IPS-20b (cell line): ENCODE data around the gene BICD1.

Experiments
- H3K27ac ChIP-seq: one replicate; pipeline ENCODE4 v1.5.1; 2013; ENCODE audit warnings: low read length
- H3K27me3 ChIP-seq: 2 replicates; pipeline ENCODE4 v1.6.1; 2013; ENCODE audit warnings: mild to moderate bottlenecking, low read length, inconsistent platforms; ENCODE audit not compliant: insufficient read depth
- H3K36me3 ChIP-seq: 2 replicates; pipeline ENCODE4 v1.6.1; 2013; ENCODE audit warnings: low read depth, mild to moderate bottlenecking, inconsistent platforms, low read length, moderate library complexity; ENCODE audit not compliant: insufficient read depth
- H3K4me1 ChIP-seq: 2 replicates; pipeline ENCODE4 v1.6.1; 2013; ENCODE audit warnings: mild to moderate bottlenecking, control low read depth, inconsistent platforms, low read length, moderate library complexity; ENCODE audit not compliant: insufficient read depth
- H3K4me3 ChIP-seq: 2 replicates; pipeline ENCODE4 v1.5.1; 2013; ENCODE audit warnings: mild to moderate bottlenecking, low read length, inconsistent platforms
- H3K9ac ChIP-seq: 2 replicates; pipeline ENCODE4 v1.6.1; 2013; ENCODE audit warnings: low read depth, mild to moderate bottlenecking, inconsistent platforms, low read length, moderate library complexity
- H3K9me3 ChIP-seq: 2 replicates; pipeline ENCODE4 v1.6.1; 2013; ENCODE audit warnings: mild to moderate bottlenecking, low read depth, low read length, inconsistent platforms; ENCODE audit not compliant: insufficient read depth

BICD1 gene

GRCh38 chr12:32292151-32292550 lies 185.5 kb downstream of the BICD1 start:
- Histone ChIP-seq H3K27ac (no peak overlapping the region), H3K4me3 (no peak overlapping the region), H3K27me3 (no peaks in the 10 kb centered on the region), H3K9ac (no peak overlapping the region), H3K4me1 (peaks cover 12% of the 10 kb centered on the region; the same call in 1 of the 2 replicates), H3K9me3 (no peaks in the 10 kb centered on the region), H3K36me3 (peaks cover 14% of the 10 kb centered on the region)

DNA sequence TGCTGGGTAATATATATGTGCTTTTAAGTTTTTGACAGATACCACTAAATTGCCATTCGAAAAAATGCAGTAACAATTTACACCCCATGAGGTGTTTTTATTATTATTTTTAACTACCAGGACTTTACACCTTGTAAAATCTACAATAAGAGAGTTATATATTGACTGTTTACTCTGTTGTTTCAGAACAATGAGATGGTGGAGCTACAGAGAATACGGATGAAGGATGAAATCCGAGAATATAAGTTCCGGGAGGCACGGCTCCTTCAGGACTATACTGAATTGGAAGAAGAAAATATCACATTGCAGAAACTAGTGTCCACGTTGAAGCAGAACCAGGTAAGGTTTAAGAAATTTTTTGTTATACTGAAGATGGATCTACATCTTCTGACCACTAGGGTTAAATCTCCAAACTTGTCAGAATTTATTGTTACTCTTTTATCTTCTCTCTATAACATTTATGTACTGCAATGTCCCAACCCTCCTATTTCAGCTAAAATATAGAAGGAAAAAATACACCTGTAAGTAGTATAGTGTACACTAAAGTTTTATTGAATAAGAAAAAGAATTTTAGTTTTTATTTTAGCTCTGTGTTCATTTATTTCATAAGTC lies 187.3 kb downstream of the BICD1 start:
- Histone ChIP-seq H3K27ac (no peak overlapping the region), H3K9me3 (no peaks in the 10 kb centered on the region), H3K36me3 (peaks cover 14% of the 10 kb centered on the region), H3K27me3 (no peaks in the 10 kb centered on the region), H3K9ac (no peak overlapping the region), H3K4me1 (peaks cover 12% of the 10 kb centered on the region; the same call in 1 of the 2 replicates), H3K4me3 (no peak overlapping the region)

GRCh38 chr12:32296567-32296966 lies 189.9 kb downstream of the BICD1 start:
- H3K4me1 ChIP-seq: no peaks in the 10 kb centered on the region
- no peak overlapping the region for H3K9ac ChIP-seq
- no peak overlapping the region for H3K27ac ChIP-seq
- no peaks in the 10 kb centered on the region for H3K9me3 ChIP-seq
- no peaks in the 10 kb centered on the region for H3K27me3 ChIP-seq
- no peak overlapping the region for H3K4me3 ChIP-seq
- H3K36me3 ChIP-seq: peaks cover 14% of the 10 kb centered on the region

GRCh38 chr12:32298917-32299316 lies 192.3 kb downstream of the BICD1 start:
- Histone ChIP-seq H3K9me3 (no peaks in the 10 kb centered on the region), H3K9ac (no peak overlapping the region), H3K27ac (no peak overlapping the region), H3K4me1 (no peaks in the 10 kb centered on the region), H3K27me3 (no peaks in the 10 kb centered on the region), H3K4me3 (no peak overlapping the region), H3K36me3 (peaks cover 11% of the 10 kb centered on the region)

GRCh38 chr12:32301216-32301615 lies 194.6 kb downstream of the BICD1 start:
- Histone ChIP-seq H3K36me3 (peaks cover 10% of the 10 kb centered on the region), H3K4me3 (no peak overlapping the region), H3K4me1 (no peaks in the 10 kb centered on the region), H3K9ac (no peak overlapping the region), H3K9me3 (no peaks in the 10 kb centered on the region), H3K27me3 (no peaks in the 10 kb centered on the region), H3K27ac (no peak overlapping the region)

- H3K27ac ChIP-seq: no peak overlapping the region
- no peaks in the 10 kb centered on the region for H3K4me1 ChIP-seq
Measured at GRCh38 chr12:32302218-32303173, 195.8 kb downstream of the BICD1 start.

DNA sequence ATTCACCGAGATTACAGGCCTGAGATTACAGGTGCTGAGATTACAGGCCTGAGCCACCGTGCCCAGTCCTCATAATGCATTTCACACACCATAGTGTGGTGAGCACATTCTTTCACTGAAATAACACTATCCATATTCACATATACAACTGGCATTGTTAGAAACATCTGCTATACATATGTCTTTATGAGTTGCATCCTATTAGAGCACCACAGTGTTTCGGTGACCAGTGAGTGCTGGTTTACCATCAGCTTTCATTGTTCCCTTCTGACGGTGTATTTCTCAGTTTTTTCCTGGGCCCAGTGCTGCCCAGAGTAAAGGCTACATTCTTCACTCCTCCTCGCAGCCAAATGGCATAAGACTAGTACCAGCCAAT lies 196.5 kb downstream of the BICD1 start:
- H3K27ac ChIP-seq: no peak overlapping the region
- no peak overlapping the region for H3K9ac ChIP-seq
- peaks cover 18% of the 10 kb centered on the region for H3K36me3 ChIP-seq
- no peaks in the 10 kb centered on the region for H3K9me3 ChIP-seq
- no peaks in the 10 kb centered on the region for H3K4me1 ChIP-seq
- H3K4me3 ChIP-seq: no peak overlapping the region
- H3K27me3 ChIP-seq: no peaks in the 10 kb centered on the region

More at GRCh38 chr12:32302218-32303173, 195.8 kb downstream of the BICD1 start:
- no peak overlapping the region for H3K9ac ChIP-seq
- no peaks in the 10 kb centered on the region for H3K27me3 ChIP-seq
- H3K36me3 ChIP-seq: peaks cover 16% of the 10 kb centered on the region
- no peak overlapping the region for H3K4me3 ChIP-seq
- H3K9me3 ChIP-seq: no peaks in the 10 kb centered on the region

GRCh38 chr12:32305163-32305562 lies 198.5 kb downstream of the BICD1 start:
- Histone ChIP-seq H3K27me3 (no peaks in the 10 kb centered on the region), H3K4me1 (no peaks in the 10 kb centered on the region), H3K9me3 (no peaks in the 10 kb centered on the region), H3K36me3 (peaks cover 21% of the 10 kb centered on the region), H3K4me3 (no peak overlapping the region), H3K9ac (no peak overlapping the region), H3K27ac (no peak overlapping the region)

GRCh38 chr12:32307326-32307725 lies 200.7 kb downstream of the BICD1 start:
- Histone ChIP-seq H3K4me3 (no peak overlapping the region), H3K9ac (no peak overlapping the region), H3K36me3 (peaks cover 22% of the 10 kb centered on the region), H3K27ac (no peak overlapping the region), H3K27me3 (no peaks in the 10 kb centered on the region), H3K9me3 (no peaks in the 10 kb centered on the region), H3K4me1 (no peaks in the 10 kb centered on the region; the same call in 1 of the 2 replicates)

GRCh38 chr12:32309811-32310736 lies 203.4 kb downstream of the BICD1 start:
- Histone ChIP-seq H3K36me3 (peaks cover 22% of the 10 kb centered on the region), H3K4me3 (no peak overlapping the region), H3K27ac (no peak overlapping the region), H3K9me3 (no peaks in the 10 kb centered on the region), H3K27me3 (no peaks in the 10 kb centered on the region), H3K9ac (no peak overlapping the region), H3K4me1 (no peaks in the 10 kb centered on the region; the same call in 1 of the 2 replicates)

DNA sequence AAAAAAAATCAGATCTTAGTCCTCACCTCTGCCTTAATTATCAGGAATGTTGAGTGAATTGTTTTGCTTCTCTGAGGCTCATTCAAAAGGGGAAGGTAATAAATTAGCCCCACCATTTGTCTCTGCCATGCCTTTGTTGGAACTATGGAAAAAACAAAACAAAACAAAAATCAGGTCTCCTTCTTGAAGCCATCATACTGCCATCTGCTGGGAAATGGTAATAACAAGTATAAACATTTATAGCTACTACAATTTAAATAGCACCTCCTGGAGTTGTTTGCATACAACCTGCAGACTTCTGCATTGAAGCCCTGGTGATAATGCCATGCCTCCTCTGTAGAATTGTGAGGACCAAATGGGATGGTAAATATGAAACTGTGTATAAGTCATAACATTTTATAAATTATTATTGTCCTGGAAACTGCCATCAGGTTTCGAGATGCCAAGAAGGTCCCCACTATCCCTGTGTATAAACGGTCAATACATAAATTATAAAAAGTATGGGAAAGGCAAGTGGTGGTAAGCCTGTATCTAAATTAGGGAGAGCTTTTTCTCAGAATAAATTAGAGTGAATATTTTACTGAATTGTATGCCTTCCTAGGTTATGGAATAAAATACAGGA lies 205.5 kb downstream of the BICD1 start:
- no peaks in the 10 kb centered on the region for H3K27me3 ChIP-seq
- no peaks in the 10 kb centered on the region for H3K9me3 ChIP-seq
- no peak overlapping the region for H3K27ac ChIP-seq
- H3K36me3 ChIP-seq: peaks cover 9% of the 10 kb centered on the region; the same call in 1 of the 2 replicates
- no peak overlapping the region for H3K4me3 ChIP-seq
- no peak overlapping the region for H3K9ac ChIP-seq
- H3K4me1 ChIP-seq: no peaks in the 10 kb centered on the region; the same call in 1 of the 2 replicates
